ENCODE results near the gene FASN.

- TF ChIP-seq CTCF (conservative IDR thresholded peaks at IDR 0.05; ENCODE audit: low read length) (no peak), EZH2phosphoT487 (IDR thresholded peaks at IDR 0.05; ENCODE audit: borderline replicate concordance) (no peak)
These were observed 7.4 kb upstream of the FASN start for GRCh38 chr17:82105417-82105881.
